ENCODE data around the gene ARFGEF3. TPM values are rescaled to one million over a fixed set of nuclear protein-coding genes. Genes with fewer than 3 reads are reported as not detected.

Gene ARFGEF3
- total and polyA plus RNA-seq, 11 donors: 0.58 to 11.9 (median 2.5) TPM

GRCh38 chr6:138142806-138143205 is 18.9 kb upstream of the ARFGEF3 start:
- DNase-seq (no peak), ATAC-seq (no peak)
- no peak overlapping the region for H3K27ac ChIP-seq
- peaks cover 0 to 7% (median 0%) of the 10 kb centered on the region in 9 donors for H3K27me3 ChIP-seq
- H3K9me3 ChIP-seq: no peaks in the 10 kb centered on the region
- H3K36me3 ChIP-seq: no peaks in the 10 kb centered on the region
- H3K4me1 ChIP-seq: no peaks in the 10 kb centered on the region
- H3K4me3 ChIP-seq: no peak overlapping the region
- WGBS, 4 donors: 73 to 86% (median 82%) methylated on average over 4 of the region's 4 CpGs
- intact Hi-C loops (cut with DNase I): no loop called here
- TF ChIP-seq, protein P1, sequence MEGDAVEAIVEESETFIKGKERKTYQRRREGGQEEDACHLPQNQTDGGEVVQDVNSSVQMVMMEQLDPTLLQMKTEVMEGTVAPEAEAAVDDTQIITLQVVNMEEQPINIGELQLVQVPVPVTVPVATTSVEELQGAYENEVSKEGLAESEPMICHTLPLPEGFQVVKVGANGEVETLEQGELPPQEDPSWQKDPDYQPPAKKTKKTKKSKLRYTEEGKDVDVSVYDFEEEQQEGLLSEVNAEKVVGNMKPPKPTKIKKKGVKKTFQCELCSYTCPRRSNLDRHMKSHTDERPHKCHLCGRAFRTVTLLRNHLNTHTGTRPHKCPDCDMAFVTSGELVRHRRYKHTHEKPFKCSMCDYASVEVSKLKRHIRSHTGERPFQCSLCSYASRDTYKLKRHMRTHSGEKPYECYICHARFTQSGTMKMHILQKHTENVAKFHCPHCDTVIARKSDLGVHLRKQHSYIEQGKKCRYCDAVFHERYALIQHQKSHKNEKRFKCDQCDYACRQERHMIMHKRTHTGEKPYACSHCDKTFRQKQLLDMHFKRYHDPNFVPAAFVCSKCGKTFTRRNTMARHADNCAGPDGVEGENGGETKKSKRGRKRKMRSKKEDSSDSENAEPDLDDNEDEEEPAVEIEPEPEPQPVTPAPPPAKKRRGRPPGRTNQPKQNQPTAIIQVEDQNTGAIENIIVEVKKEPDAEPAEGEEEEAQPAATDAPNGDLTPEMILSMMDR (IDR thresholded peaks at IDR 0.05): no peak
- no peak for TF ChIP-seq POLR2A (IDR thresholded peaks at IDR 0.05)

DNA sequence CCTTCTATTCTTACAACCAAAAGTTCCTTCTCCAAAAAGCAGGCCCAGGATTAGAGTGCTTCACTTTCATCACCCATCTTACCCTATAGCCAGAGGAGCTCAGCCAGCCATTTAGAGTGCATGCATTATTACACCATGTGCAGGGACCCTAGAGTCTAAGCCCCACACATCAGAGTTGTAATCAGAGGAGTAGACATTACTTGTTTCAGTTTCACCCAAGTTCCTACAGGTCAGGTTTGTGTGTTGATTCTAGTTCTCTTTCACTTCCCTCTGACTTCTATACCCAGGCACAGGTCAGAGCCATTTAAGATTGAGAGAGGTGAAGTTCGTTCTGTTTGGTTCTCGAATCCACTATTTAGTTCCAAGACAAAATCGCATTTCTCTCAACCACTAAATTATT is 16.3 kb upstream of the ARFGEF3 start:
- intact Hi-C loops (cut with DNase I): no loop called here
- H3K4me3 ChIP-seq: no peak overlapping the region
- no peaks in the 10 kb centered on the region for H3K4me1 ChIP-seq
- DNase-seq: no peak
- no peaks in the 10 kb centered on the region for H3K36me3 ChIP-seq
- TF ChIP-seq, protein P1 (IDR thresholded peaks at IDR 0.05): no peak
- TF ChIP-seq POLR2A (IDR thresholded peaks at IDR 0.05): no peak
- H3K9me3 ChIP-seq: no peaks in the 10 kb centered on the region
- 87 to 92% (median 88%) methylated on average over 3 of the region's 3 CpGs for WGBS, 4 donors
- H3K27me3 ChIP-seq: peaks cover 0 to 10% (median 0%) of the 10 kb centered on the region in 9 donors
- H3K27ac ChIP-seq: no peak overlapping the region
- no peak for ATAC-seq

- intact Hi-C loops (cut with DNase I): no loop called here
- H3K9me3 ChIP-seq: no peaks in the 10 kb centered on the region
- H3K4me1 ChIP-seq: no peaks in the 10 kb centered on the region
- H3K4me3 ChIP-seq: no peak overlapping the region
- WGBS, 4 donors: 81 to 85% (median 82%) methylated on average over 5 of the region's 5 CpGs
- no peaks in the 10 kb centered on the region for H3K36me3 ChIP-seq
- DNase-seq (no peak), ATAC-seq (no peak)
- TF ChIP-seq, protein P1 (IDR thresholded peaks at IDR 0.05): no peak
- no peak for TF ChIP-seq POLR2A (IDR thresholded peaks at IDR 0.05)
- peaks cover 0 to 12% (median 0%) of the 10 kb centered on the region in 9 donors for H3K27me3 ChIP-seq
- H3K27ac ChIP-seq: no peak overlapping the region
These were observed 15.2 kb upstream of the ARFGEF3 start for GRCh38 chr6:138146544-138146943.

- no peak for DNase-seq
- WGBS, 4 donors: 62 to 79% (median 72%) methylated on average over 1 of the region's 1 CpG
- Histone ChIP-seq H3K9me3 (peaks cover 0 to 19% (median 2%) of the 10 kb centered on the region in 12 donors), H3K4me1 (peaks cover 0 to under 1% (median 0%) of the 10 kb centered on the region in 12 donors), H3K27me3 (peaks cover 0 to 25% (median 0%) of the 10 kb centered on the region in 9 donors), H3K27ac (no peak overlapping the region), H3K4me3 (no peak overlapping the region), H3K36me3 (no peaks in the 10 kb centered on the region)
- no peak for ATAC-seq
- intact Hi-C loops (cut with DNase I): no loop called here
- TF ChIP-seq, protein P1 (IDR thresholded peaks at IDR 0.05): no peak
- TF ChIP-seq POLR2A (IDR thresholded peaks at IDR 0.05): no peak
These were observed 6.3 kb upstream of the ARFGEF3 start for GRCh38 chr6:138155443-138155842.

All from heart left ventricle (tissue), 16 donors.